WTC11 (cell line): Measurements from ENCODE around the gene PUS7L.

ENCODE experiments used
- ATF3 ChIP-seq: sonication (generic); formaldehyde crosslinking; conservative IDR thresholded peaks from 2 replicates; pipeline ENCODE4 v1.8.1; 2022; ENCODE audit warnings: mild to moderate bottlenecking, missing genetic modification reagents
- CBFB ChIP-seq: sonication (generic); formaldehyde crosslinking; IDR thresholded peaks from 2 replicates; pipeline ENCODE4 v1.8.1; 2022; ENCODE audit warnings: mild to moderate bottlenecking, low read depth, missing genetic modification reagents
- CREM ChIP-seq: sonication (generic); formaldehyde crosslinking; IDR thresholded peaks from 2 replicates; pipeline ENCODE4 v1.8.1; 2022; ENCODE audit warnings: mild to moderate bottlenecking, missing genetic modification reagents, moderate library complexity
- CTCF ChIP-seq: fragments of 200-600 bp; IDR thresholded peaks from 2 replicates; pipeline ENCODE4 v1.8.0; 2022; ENCODE audit warnings: antibody characterized with exemption
- ETV6 ChIP-seq: sonication (generic); formaldehyde crosslinking; IDR thresholded peaks from 2 replicates; pipeline ENCODE4 v1.8.1; 2022; ENCODE audit warnings: mild to moderate bottlenecking, missing genetic modification reagents
- FOXJ3 ChIP-seq: sonication (generic); formaldehyde crosslinking; IDR thresholded peaks from 2 replicates; pipeline ENCODE4 v1.9.0; 2021; ENCODE audit warnings: missing genetic modification reagents, mild to moderate bottlenecking, borderline replicate concordance
- HMGXB4 ChIP-seq: sonication (generic); formaldehyde crosslinking; IDR thresholded peaks from 2 replicates; pipeline ENCODE4 v1.8.1; 2023; ENCODE audit warnings: mild to moderate bottlenecking, moderate library complexity, missing genetic modification reagents
- SP1 ChIP-seq: sonication (generic); formaldehyde crosslinking; conservative IDR thresholded peaks from 2 replicates; pipeline ENCODE4 v1.8.1; 2022; ENCODE audit warnings: missing genetic modification reagents
- ZNF317 ChIP-seq: sonication (generic); formaldehyde crosslinking; IDR thresholded peaks from 2 replicates; pipeline ENCODE4 v1.8.1; 2023; ENCODE audit warnings: low read depth, mild to moderate bottlenecking, moderate library complexity, missing genetic modification reagents, borderline replicate concordance

GRCh38 chr12:43764528-43764927 is 5.9 kb upstream of the PUS7L start:
- TF ChIP-seq ETV6 (CRISPR knock-in tag): no peak
- no peak for TF ChIP-seq CTCF
- no peak for TF ChIP-seq ZNF317 (CRISPR knock-in tag)
- TF ChIP-seq FOXJ3 (CRISPR knock-in tag): no peak
- TF ChIP-seq SP1 (CRISPR knock-in tag): no peak
- no peak for TF ChIP-seq CREM (CRISPR knock-in tag)
- no peak for TF ChIP-seq ATF3 (CRISPR knock-in tag)
- no peak for TF ChIP-seq CBFB (CRISPR knock-in tag)
- TF ChIP-seq HMGXB4 (CRISPR knock-in tag): no peak
